ENCODE data around the gene MORN5.

MORN5 gene

GRCh38 chr9:122218935-122219855, 59.5 kb downstream of the MORN5 start:
- TF ChIP-seq TAF1 (IDR thresholded peaks at IDR 0.05; ENCODE audit: low read depth) (no peak), FOXM1 (IDR thresholded peaks at IDR 0.05; ENCODE audit: borderline replicate concordance, low read depth) (no peak), NFIC (IDR thresholded peaks at IDR 0.05) (no peak)

DNA sequence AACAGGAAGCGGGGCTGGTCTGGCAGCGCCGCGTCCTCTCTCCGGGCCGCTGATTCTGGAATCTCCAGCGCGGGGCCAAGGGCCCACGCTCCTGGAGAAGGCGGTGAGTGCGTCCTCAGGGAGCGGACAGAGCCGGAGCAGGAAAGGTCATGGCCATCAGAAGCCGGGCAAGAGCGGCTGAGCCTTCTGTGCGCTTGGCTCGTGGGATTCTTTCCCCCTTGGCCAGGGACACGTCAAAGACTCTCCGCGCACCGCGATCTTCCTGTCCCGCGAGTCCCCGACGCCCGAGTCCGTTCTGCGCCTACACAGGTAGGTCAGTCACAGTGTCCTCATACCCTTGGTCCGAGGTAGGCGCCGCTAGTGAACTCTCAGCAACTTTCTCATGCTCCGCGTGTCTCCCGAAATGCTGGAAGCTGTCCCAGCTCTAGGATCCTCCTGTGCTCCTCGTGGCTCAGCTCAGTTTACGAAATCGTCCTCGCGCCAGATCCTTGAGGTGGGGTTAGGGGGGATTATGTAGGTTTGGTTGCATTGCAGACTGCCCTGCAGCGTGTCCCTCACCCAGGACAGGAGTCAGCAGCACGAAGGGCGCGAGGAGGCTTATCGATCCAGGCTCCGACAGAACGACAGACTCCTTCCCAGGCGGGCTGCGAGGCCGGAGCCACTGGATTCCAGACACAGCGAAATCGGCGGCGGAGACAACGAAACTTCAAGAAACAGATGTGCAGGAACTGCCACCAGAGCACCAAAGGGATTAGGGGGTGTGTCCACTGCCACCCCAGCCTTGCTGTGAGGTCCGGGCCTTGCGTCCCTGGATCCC, 60.4 kb downstream of the MORN5 start:
- no peak for TF ChIP-seq FOXM1 (IDR thresholded peaks at IDR 0.05; ENCODE audit: borderline replicate concordance, low read depth)
- TF ChIP-seq EP300 (IDR thresholded peaks at IDR 0.05; ENCODE audit: borderline replicate concordance): no peak

- TF ChIP-seq TEAD4 (IDR thresholded peaks at IDR 0.05) (no peak), REST (IDR thresholded peaks at IDR 0.05; ENCODE audit: low read depth) (no peak), EGR1 (IDR thresholded peaks at IDR 0.05) (no peak), CEBPB (IDR thresholded peaks at IDR 0.05) (no peak), TAF1 (IDR thresholded peaks at IDR 0.05; ENCODE audit: low read depth) (no peak), NFIC (IDR thresholded peaks at IDR 0.05) (no peak), EP300 (IDR thresholded peaks at IDR 0.05; ENCODE audit: borderline replicate concordance) (no peak), YY1 (IDR thresholded peaks at IDR 0.05; ENCODE audit: low read depth) (no peak)
- TF ChIP-seq, protein P1, sequence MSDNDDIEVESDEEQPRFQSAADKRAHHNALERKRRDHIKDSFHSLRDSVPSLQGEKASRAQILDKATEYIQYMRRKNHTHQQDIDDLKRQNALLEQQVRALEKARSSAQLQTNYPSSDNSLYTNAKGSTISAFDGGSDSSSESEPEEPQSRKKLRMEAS (IDR thresholded peaks at IDR 0.05): no peak
Observed at GRCh38 chr9:122220673-122221182, 61.0 kb downstream of the MORN5 start.

DNA sequence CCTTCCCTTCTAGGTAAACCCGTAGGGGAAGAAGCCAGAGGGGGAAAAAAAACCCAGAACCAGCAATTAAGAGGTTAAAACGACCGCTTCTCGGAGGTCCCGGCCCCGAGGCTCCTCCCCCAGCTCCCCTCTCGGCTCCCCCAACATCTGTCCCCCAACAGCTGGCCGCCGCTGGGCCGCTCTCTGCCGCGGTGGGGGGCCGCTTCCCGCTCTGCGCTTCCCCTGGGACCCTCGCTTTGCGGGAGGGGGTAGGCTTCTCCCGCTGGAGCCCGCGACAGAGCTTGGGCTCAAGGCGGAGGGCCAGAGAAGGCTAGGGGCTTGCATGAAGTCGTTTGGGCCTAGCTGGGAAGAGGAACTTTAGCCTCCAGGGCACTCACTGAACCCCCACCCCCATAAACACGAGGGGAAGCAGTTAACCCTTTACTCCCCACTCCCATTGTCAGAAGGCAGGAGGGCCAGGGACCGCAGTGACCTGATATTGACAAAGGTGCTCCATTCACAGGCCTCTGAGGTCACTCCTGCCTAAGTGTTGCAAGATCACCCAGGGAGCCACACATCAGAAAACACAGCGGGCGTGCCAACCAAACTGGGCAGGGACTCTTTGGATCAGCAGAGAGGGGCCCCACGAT, 61.6 kb downstream of the MORN5 start:
- TF ChIP-seq TAF1 (IDR thresholded peaks at IDR 0.05; ENCODE audit: low read depth): no peak
- TF ChIP-seq EP300 (IDR thresholded peaks at IDR 0.05; ENCODE audit: borderline replicate concordance): no peak
- TF ChIP-seq ZBTB7A (IDR thresholded peaks at IDR 0.05; ENCODE audit: low read depth): no peak
- no peak for TF ChIP-seq FOXM1 (IDR thresholded peaks at IDR 0.05; ENCODE audit: borderline replicate concordance, low read depth)
- no peak for TF ChIP-seq NFIC (IDR thresholded peaks at IDR 0.05)
- no peak for TF ChIP-seq TEAD4 (IDR thresholded peaks at IDR 0.05)
- no peak for TF ChIP-seq TCF12 (IDR thresholded peaks at IDR 0.05; ENCODE audit: low read depth)
- TF ChIP-seq CEBPB (IDR thresholded peaks at IDR 0.05): no peak
- TF ChIP-seq EGR1 (IDR thresholded peaks at IDR 0.05): no peak

- TF ChIP-seq CEBPB (IDR thresholded peaks at IDR 0.05) (no peak), TCF12 (IDR thresholded peaks at IDR 0.05; ENCODE audit: low read depth) (no peak), EP300 (IDR thresholded peaks at IDR 0.05; ENCODE audit: borderline replicate concordance) (no peak), NFIC (IDR thresholded peaks at IDR 0.05) (no peak), RAD21 (IDR thresholded peaks at IDR 0.05; ENCODE audit: low read depth) (no peak), REST (IDR thresholded peaks at IDR 0.05; ENCODE audit: low read depth) (no peak), YY1 (IDR thresholded peaks at IDR 0.05; ENCODE audit: low read depth) (no peak), ZBTB7A (IDR thresholded peaks at IDR 0.05; ENCODE audit: low read depth) (no peak), EGR1 (IDR thresholded peaks at IDR 0.05) (no peak), TEAD4 (IDR thresholded peaks at IDR 0.05) (no peak), TAF1 (IDR thresholded peaks at IDR 0.05; ENCODE audit: low read depth) (no peak), FOXM1 (IDR thresholded peaks at IDR 0.05; ENCODE audit: borderline replicate concordance, low read depth) (no peak)
- TF ChIP-seq, protein P2, sequence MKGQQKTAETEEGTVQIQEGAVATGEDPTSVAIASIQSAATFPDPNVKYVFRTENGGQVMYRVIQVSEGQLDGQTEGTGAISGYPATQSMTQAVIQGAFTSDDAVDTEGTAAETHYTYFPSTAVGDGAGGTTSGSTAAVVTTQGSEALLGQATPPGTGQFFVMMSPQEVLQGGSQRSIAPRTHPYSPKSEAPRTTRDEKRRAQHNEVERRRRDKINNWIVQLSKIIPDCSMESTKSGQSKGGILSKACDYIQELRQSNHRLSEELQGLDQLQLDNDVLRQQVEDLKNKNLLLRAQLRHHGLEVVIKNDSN (IDR thresholded peaks at IDR 0.05): no peak
- TF ChIP-seq, protein P1 (IDR thresholded peaks at IDR 0.05): no peak
Observed at GRCh38 chr9:122222791-122223190, 63.1 kb downstream of the MORN5 start.

DNA sequence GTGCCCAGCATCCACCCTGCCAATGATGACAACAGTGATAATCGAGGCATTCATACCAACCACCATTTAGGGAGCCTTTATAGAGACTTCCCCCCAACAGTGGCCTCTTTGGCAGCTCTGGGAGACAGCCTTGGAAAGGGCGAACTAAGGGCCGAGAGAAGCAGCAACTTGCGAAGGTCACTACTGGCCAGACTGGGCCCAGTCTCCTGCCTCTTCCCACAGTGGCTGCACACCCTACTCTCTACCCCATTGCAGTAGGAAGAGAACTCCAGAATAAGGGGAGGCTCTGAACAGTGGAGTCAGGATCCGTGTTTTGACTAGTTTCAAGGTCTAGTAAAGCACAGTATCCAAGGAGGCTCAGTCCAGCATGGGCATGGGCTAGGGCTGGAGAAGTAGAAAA, 63.7 kb downstream of the MORN5 start:
- TF ChIP-seq EGR1 (IDR thresholded peaks at IDR 0.05) (no peak), CEBPB (IDR thresholded peaks at IDR 0.05) (no peak), REST (IDR thresholded peaks at IDR 0.05; ENCODE audit: low read depth) (no peak), EP300 (IDR thresholded peaks at IDR 0.05; ENCODE audit: borderline replicate concordance) (no peak), CREB1 (IDR thresholded peaks at IDR 0.05; ENCODE audit: low read depth) (no peak), TEAD4 (IDR thresholded peaks at IDR 0.05) (no peak), RAD21 (IDR thresholded peaks at IDR 0.05; ENCODE audit: low read depth) (no peak), NFIC (IDR thresholded peaks at IDR 0.05) (no peak), ZBTB7A (IDR thresholded peaks at IDR 0.05; ENCODE audit: low read depth) (no peak), TAF1 (IDR thresholded peaks at IDR 0.05; ENCODE audit: low read depth) (no peak), FOXM1 (IDR thresholded peaks at IDR 0.05; ENCODE audit: borderline replicate concordance, low read depth) (no peak), TCF12 (IDR thresholded peaks at IDR 0.05; ENCODE audit: low read depth) (no peak), YY1 (IDR thresholded peaks at IDR 0.05; ENCODE audit: low read depth) (no peak)
- TF ChIP-seq, protein P1 (IDR thresholded peaks at IDR 0.05): no peak
- TF ChIP-seq, protein P2 (IDR thresholded peaks at IDR 0.05): no peak
